Left colon (tissue), 2 donors: ENCODE results near the gene IP6K1. TPM values are rescaled to one million over a fixed set of nuclear protein-coding genes. Genes with fewer than 3 reads are reported as not detected.
"Not testable (repeated sequence)": the region's sequence is repeated elsewhere in the genome, so short reads cannot be mapped to it uniquely, and the experiment has no call there.

ENCODE experiments used
- ATAC-seq: fragments of 200-7000 bp; cut with Tn5 transposase; one replicate; pipeline ENCODE4 v1.9.1; 2020; ENCODE audit warnings: mild to moderate bottlenecking, moderate library complexity
- DNase-seq, 2 donors: peaks; one replicate each; pipeline ENCODE4 v3.0.0-alpha.2; 2020
- intact Hi-C, 2 donors: fragments of 100-400 bp; cut with DNase I in 1 of 2; cut with micrococcal nuclease in 1 of 2; formaldehyde crosslinking; loops; one replicate each; pipeline versions ENCODE4 v1.11.2 to v1.14.0; 2022; cut with DNase I, micrococcal nuclease
- microRNA-seq, 2 donors: library from miRNA; unstranded; fragments of <30 nt; microRNA quantifications; one replicate each; pipeline versions ENCODE4 v1.1.0 to v1.2.0, GENCODE V29; 2020
- total RNA-seq, 2 donors: library from RNA; stranded (reverse); fragmentation: NEBNext Ultra II Directional; extraction: Animal tissue kit (Norgen Biotek cat#: 25700); gene quantifications; one replicate each; pipeline ENCODE4 v1.2.1, GENCODE V29; 2021
- donor health status: DM: no; HTN: no; CAD: no.
- donor health status: DM: yes; HTN: yes; CAD: no.

The IP6K1 gene
- total RNA-seq, 2 donors from 2014 or later, result 29.2 to 36.9 TPM

DNA sequence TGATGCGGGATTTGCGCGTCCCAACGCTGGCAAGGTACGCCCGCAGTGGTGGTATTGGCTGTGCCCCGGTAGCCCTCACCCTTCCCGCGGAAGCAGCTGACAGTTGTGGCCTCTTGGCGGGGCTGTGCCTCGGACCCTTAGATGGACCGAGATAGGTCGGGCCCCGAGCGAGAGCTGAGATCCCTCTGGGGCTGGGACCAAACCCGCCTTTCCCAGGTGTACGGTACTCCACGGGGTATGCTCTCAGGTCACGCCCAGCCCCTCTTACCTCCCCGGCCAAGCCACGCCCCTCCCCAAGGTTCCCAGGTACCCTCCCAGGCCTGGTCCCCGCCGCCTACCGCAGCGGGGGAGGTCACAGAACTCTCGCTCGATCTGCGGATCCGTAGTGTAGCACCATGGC lies 100.0 kb downstream of the IP6K1 start:
- intact Hi-C loops, result not testable (repeated sequence)
- peak; percentile 61 to 63 for DNase-seq
- ATAC-seq, result peak; percentile 46

DNA sequence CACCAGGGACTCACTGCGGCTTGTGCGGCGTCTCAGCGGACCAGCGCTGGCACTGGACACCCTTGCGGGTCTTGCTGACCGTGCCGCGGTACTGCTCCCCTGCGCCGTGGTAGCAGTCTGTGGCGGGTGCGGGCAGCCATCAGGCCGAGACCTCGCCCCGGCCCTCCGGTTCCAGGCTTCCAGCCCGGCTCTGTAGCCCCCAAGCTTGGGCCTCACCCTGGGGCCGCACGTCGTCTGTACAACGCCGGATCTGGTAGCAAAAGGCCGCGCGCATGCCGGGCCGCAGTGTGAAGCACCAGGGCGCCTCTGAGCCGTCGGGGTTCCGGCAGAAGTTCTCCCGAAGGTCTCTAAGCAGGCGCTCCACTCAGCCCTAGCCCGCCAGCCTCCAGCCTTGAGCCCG lies 100.5 kb downstream of the IP6K1 start:
- intact Hi-C loops, result not testable (repeated sequence)

DNA sequence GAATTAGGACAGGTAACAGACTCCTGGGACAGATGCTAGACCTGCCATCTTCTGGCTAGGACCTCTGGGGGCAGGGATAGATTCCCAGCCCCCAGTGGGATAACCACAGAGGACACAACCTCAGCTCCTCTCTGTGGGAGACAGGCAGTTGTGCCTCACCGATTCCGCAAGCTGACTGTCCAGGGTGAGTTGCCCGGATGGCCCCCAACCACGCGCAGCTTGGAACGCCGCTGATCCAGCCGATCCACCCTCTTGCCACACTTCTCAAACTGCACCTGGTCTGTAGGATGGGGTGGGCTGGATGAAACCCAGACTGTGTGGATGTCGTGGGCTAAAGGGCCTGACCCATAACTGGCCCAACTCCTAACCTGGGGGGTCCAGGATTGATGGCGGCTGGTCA lies 101.2 kb downstream of the IP6K1 start:
- DNase-seq, ATAC-seq, intact Hi-C loops: not testable (repeated sequence)

More for the DNA sequence above, 100.5 kb downstream of the IP6K1 start:
- not testable (repeated sequence) for DNase-seq, ATAC-seq

DNA sequence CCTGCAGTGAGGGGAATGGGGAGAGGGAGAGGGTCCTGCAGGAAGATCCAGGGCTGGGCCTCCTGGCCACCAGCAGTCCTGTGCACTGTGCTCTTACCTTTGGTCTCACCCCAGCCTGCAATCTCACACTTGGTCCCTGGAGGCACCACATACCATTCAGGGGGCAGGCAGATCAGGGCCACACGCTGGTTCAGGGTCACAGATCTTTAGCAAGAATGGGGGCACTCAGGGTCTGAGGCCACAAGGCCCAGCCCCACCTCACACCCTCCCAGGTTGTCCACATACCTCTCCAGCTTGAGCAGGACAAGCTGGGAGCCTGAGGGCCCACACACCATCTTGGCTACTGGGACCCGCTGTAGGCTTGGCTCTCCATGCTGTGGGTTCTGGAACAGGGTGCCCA lies 101.9 kb downstream of the IP6K1 start:
- intact Hi-C loops, ATAC-seq, DNase-seq: not testable (repeated sequence)

DNA sequence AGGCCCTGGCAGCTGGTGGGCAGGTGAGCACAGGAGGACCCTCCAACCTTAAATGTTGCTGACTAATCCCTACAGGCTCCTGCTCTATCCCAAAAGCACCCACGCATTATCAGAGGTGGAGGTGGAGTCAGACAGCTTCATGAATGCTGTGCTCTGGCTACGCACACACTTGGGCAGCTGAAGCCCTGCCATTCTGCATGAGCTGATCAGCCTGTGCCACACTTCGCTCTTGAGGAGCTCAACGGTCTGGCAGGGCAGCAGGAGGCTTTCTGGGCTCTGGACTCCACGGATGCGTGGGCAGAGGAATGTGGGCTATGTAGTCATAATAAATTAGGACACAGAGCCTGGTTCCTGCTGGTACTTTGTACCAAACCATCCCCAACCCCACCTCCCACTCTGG lies 103.2 kb downstream of the IP6K1 start:
- ATAC-seq (no peak), DNase-seq (no peak)
- intact Hi-C loops, result no loop called here

DNA sequence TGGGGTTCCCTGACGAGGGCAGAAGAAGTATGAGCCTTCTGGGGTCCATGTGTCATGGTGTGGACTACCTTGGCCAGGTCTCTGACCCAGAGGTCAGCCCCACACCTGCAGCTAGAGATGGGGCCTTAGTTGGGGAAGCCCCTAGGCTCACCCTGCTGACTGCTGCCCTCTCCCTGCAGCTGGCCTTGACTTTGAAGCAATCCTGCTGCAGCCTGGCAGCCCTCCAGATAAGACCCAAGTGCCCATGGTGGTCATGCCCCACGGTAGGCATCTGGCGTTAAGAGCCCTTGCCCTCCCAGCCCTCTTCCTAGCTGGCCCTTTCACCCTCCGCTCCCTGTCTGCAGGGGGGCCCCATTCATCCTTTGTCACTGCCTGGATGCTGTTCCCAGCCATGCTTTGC lies 104.8 kb downstream of the IP6K1 start:
- intact Hi-C loops, result no loop called here
- DNase-seq (no peak), ATAC-seq (no peak)

DNA sequence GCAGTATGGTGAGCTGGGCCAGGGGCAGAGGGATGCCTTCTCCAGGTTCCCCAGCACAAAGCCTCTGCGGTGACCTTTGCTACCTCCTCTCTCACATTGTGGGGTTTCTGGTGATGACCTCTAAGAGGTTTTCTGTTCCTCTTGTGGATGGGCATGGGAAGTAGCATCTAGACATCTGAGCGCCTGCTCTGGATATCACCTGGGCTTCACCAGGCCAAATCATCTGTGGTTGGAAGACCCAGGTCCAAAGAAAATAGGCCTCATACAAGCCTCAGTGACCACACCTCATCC lies 105.2 kb downstream of the IP6K1 start:
- DNase-seq (no peak), ATAC-seq (no peak)
- intact Hi-C loops, result no loop called here

DNA sequence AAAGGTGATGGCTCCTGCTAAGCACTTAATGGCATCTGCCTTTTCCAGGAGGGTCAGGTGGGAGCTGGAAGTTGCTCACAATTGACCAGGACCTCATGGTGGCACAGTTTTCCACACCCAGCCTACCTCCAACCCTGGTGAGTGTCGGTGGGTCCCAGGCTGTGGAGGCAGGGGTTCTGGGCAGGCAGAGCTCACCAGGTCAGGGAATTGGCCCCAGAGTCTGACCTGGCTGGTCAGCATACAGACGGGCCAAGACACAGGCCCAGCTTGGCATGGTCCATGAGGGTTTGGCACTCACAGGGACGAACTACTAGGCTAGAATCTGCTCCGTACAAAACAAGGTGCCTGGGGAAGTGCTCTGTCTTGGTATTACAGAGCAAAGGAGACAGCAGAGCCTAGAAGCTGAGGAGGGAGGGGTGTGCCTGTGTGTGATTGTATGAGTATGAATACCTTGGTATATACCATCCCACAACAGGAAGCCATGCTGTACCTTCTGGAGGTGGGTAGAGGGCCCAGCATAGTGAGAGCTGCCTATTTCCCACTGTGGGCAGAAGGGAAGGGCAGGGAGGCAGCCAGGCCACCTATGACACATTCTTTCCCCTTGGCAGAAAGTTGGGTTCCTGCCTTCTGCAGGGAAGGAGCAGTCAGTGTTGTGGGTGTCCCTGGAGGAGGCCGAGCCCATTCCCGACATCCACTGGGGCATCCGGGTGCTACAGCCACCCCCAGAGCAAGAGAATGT lies 105.7 kb downstream of the IP6K1 start:
- ATAC-seq (no peak), DNase-seq (no peak)
- intact Hi-C loops, result no loop called here

DNA sequence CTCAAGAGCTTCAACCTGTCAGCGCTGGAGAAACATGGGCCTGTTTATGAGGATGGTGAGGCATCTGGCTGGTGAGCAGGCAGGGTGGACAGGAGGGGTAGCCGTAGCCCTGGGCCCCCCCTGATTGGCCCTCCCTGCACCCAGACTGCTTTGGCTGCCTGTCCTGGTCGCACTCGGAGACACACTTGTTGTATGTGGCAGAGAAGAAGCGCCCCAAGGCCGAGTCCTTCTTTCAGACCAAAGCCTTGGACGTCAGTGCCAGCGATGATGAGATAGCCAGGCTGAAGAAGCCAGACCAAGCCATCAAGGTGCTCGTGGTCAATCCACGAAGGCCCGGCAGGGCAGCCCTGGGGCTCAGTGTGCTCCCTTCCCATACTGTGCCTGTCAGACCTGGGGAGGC lies 110.4 kb downstream of the IP6K1 start:
- ATAC-seq (no peak), DNase-seq (no peak)
- intact Hi-C loops, result loop anchor here in 1 of 2 donors (10.0 kb wide), 1 partner anchor 141 kb away; no protein-coding TSS in a partner anchor

DNA sequence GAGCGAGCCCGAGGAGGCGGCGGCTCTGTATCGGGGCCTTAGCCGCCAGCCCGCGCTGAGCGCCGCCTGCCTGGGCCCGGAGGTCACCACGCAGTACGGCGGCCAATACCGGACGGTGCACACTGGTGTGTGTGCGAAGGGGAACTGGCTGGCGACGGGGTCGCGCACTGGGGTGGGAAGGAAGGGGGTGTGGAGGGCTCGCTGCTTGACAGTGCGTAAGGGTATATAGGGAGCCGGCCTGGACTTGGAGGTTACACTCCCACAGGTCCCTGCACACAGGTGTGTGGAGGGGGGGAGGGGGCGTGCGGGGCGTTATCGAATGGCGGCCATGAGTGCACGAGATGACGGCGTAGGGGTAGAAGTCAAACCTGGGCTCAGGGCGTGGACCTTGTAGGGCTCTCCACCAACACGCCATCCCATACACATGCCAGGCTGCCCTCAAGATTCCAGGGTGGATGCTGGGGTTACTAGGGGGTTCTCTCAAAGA lies 111.8 kb downstream of the IP6K1 start:
- DNase-seq, result peak; percentile 63 to 64
- ATAC-seq, result peak; percentile 35
- intact Hi-C loops, result loop anchor here (5.0 to 10.0 kb wide), 2 partner anchors 137 to 140 kb away; no protein-coding TSS in a partner anchor

Small RNA genes within 50 kb of the gene (microRNA-seq; reads per million reads assigned to microRNA genes)
- 1.1 to 1.4 reads per million in 2 donors for gene MIR5193

Other genes with a start within 250 kb of the IP6K1 start
- under 1 TPM; 0.24 to 0.25 TPM for gene BSN, start 232.1 kb downstream of the IP6K1 start, total RNA-seq
- gene APEH, start 112.2 kb downstream of the IP6K1 start, total RNA-seq, result 100 to 1,000 TPM; 153 to 182 TPM
- gene MST1, start 97.1 kb downstream of the IP6K1 start, total RNA-seq, result 10 to 100 TPM; 22.1 to 28.2 TPM
- gene RNF123, start 97.0 kb downstream of the IP6K1 start, total RNA-seq, result 10 to 100 TPM; 40.3 to 44.0 TPM
- not detected for gene AMIGO3, start 66.9 kb downstream of the IP6K1 start, total RNA-seq
- 10 to 100 TPM; 54.2 to 78.4 TPM for gene GMPPB, start 62.6 kb downstream of the IP6K1 start, total RNA-seq
- under 1 TPM in 1 of 2 donors, not detected in 1; 0.20 TPM for gene CDHR4, start 13.3 kb upstream of the IP6K1 start, total RNA-seq
- 1 to 10 TPM in 1 of 2 donors, under 1 TPM in 1; 0.27 to 2.0 TPM for gene INKA1, start 16.7 kb upstream of the IP6K1 start, total RNA-seq
- gene UBA7, start 27.4 kb upstream of the IP6K1 start, total RNA-seq, result 100 to 1,000 TPM in 1 of 2 donors, 10 to 100 TPM in 1; 71.6 to 102 TPM
- gene TRAIP, start 70.0 kb upstream of the IP6K1 start, total RNA-seq, result 1 to 10 TPM; 3.2 to 5.3 TPM
- under 1 TPM; 0.12 to 0.34 TPM for gene CAMKV, start 83.4 kb upstream of the IP6K1 start, total RNA-seq
- 100 to 1,000 TPM; 124 to 145 TPM for gene MST1R, start 117.3 kb upstream of the IP6K1 start, total RNA-seq
- gene MON1A, start 143.3 kb upstream of the IP6K1 start, total RNA-seq, result 1 to 10 TPM; 9.4 TPM
- gene RBM6, start 153.6 kb upstream of the IP6K1 start, total RNA-seq, result 10 to 100 TPM; 63.7 to 76.6 TPM